ENCODE data around the gene PRR23E. TPM values are rescaled to one million over a fixed set of nuclear protein-coding genes. Genes with fewer than 3 reads are reported as not detected.

PRR23E gene
- total and polyA plus RNA-seq, 12 donors = not detected

DNA sequence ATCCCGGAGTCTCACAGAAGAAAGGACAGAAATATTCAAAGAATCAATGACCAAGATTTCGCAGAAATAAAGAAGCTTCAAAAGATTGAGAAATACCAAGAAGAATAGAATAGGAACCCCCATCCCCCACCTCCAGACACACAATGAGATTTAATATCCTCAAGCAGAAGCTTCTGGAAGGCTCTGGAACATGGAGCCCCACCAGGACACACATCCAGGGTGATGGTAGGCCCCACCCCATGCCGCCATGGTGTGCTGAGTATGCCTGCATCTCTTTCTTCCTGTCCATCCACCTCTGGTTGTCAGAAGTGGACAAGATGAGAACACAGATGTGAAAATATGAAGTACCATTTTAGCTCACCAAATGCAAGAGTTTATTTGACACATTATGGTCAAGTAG lies 19.3 kb downstream of the PRR23E start:
- no peaks in the 10 kb centered on the region for H3K4me1 ChIP-seq (replicated peaks in 1 of 2)
- no peak overlapping the region for H3K4me3 ChIP-seq
- H3K27ac ChIP-seq = no peak overlapping the region
- DNase-seq = no peak
- TF ChIP-seq, protein P1, sequence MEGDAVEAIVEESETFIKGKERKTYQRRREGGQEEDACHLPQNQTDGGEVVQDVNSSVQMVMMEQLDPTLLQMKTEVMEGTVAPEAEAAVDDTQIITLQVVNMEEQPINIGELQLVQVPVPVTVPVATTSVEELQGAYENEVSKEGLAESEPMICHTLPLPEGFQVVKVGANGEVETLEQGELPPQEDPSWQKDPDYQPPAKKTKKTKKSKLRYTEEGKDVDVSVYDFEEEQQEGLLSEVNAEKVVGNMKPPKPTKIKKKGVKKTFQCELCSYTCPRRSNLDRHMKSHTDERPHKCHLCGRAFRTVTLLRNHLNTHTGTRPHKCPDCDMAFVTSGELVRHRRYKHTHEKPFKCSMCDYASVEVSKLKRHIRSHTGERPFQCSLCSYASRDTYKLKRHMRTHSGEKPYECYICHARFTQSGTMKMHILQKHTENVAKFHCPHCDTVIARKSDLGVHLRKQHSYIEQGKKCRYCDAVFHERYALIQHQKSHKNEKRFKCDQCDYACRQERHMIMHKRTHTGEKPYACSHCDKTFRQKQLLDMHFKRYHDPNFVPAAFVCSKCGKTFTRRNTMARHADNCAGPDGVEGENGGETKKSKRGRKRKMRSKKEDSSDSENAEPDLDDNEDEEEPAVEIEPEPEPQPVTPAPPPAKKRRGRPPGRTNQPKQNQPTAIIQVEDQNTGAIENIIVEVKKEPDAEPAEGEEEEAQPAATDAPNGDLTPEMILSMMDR (IDR thresholded peaks at IDR 0.05) = no peak
- TF ChIP-seq POLR2A (IDR thresholded peaks at IDR 0.05) = no peak
- H3K27me3 ChIP-seq = peaks cover 17% of the 10 kb centered on the region
- no peaks in the 10 kb centered on the region for H3K36me3 ChIP-seq (replicated peaks in 1 of 2)
- H3K9me3 ChIP-seq (replicated peaks in 1 of 3) = no peaks in the 10 kb centered on the region
- 90 to 93% (median 93%) methylated on average over 3 of the region's 3 CpGs for WGBS, 4 donors
- intact Hi-C loops (cut with DNase I) = no loop called here

DNA sequence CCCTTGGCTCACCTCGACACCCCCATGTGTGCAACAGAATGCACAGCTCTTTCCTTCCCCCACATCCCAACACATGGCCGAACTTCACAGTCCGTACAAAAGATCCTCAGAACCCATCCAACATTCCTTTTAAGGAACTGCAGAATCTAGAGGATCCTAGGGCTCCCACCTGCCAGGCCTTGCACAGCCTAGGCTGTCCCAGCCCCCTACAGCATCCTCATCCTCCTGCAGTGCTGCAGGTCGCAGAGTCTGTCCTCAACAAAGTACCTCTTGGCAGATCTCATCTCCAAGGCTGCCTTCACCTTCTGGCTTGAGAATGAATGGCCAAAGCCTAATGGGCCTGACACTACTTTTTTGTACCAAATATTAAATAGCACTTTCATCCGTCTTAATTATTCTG lies 19.8 kb downstream of the PRR23E start:
- 79 to 87% (median 84%) methylated on average over 5 of the region's 5 CpGs for WGBS, 4 donors
- no peak for DNase-seq

DNA sequence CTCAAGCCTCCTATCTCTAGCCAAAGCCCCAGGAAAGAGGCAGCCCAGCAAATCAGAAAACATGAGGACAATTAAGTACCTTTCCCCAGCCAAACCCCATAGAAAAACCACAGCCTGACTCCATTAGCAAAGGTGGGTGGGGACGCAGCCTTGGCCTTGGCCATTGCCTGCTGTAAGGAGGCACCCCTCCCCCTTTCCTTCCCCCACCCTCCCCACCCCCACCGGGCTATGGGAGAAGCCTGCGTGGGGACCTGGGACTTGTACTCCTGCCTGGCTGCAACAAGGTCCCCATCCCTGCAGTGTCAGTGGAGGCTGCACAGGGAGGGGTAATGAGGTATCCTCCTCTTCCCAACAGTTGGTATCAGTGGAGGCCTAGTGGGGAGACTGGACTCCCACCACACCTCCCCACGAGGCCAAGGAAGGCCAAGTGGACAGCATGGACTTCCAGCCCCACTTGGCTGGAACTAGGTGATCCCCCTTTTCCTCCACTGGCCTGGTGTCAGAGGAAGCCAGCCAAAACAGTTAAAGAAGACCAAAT lies 20.5 kb downstream of the PRR23E start:
- TF ChIP-seq, protein P1 (IDR thresholded peaks at IDR 0.05) = no peak
- H3K4me1 ChIP-seq (replicated peaks in 1 of 2) = no peaks in the 10 kb centered on the region
- no peak overlapping the region for H3K4me3 ChIP-seq
- H3K9me3 ChIP-seq (replicated peaks in 1 of 3) = no peaks in the 10 kb centered on the region
- intact Hi-C loops (cut with DNase I) = no loop called here
- no peak overlapping the region for H3K27ac ChIP-seq
- no peaks in the 10 kb centered on the region for H3K36me3 ChIP-seq (replicated peaks in 1 of 2)
- H3K27me3 ChIP-seq = peaks cover 21% of the 10 kb centered on the region
- 63 to 77% (median 67%) methylated on average over 1 to 4 of the region's 4 CpGs for WGBS, 4 donors
- DNase-seq = no peak

More for the DNA sequence above, 19.8 kb downstream of the PRR23E start:
- intact Hi-C loops (cut with DNase I) = no loop called here
- Histone ChIP-seq H3K27ac (no peak overlapping the region), H3K4me1 (replicated peaks in 1 of 2) (no peaks in the 10 kb centered on the region), H3K9me3 (replicated peaks in 1 of 3) (no peaks in the 10 kb centered on the region), H3K36me3 (replicated peaks in 1 of 2) (no peaks in the 10 kb centered on the region), H3K27me3 (peaks cover 17% of the 10 kb centered on the region), H3K4me3 (no peak overlapping the region)
- TF ChIP-seq POLR2A (IDR thresholded peaks at IDR 0.05) = no peak
- TF ChIP-seq, protein P1 (IDR thresholded peaks at IDR 0.05) = no peak

DNA sequence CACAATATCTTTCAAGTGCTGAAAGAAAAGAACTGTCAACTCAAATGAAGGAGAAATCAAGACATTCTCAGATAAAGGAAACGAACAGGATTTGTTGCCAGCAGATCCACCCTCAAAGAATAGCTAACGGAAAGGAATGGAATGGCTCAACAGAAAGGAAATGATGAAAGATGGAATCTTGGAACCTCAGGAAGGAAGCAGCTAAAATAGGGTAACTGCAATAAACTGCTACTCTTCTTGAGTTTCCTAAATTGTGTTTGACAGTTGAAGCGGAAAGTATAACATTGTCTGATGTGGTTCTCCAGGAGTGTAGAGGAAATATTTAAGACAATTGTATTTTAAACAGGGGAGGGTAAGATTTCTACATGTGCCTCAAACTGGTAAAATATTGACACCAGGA lies 22.0 kb downstream of the PRR23E start:
- Histone ChIP-seq H3K27ac (no peak overlapping the region), H3K4me1 (replicated peaks in 1 of 2) (no peaks in the 10 kb centered on the region), H3K27me3 (peaks cover 23% of the 10 kb centered on the region), H3K4me3 (no peak overlapping the region), H3K9me3 (replicated peaks in 1 of 3) (no peaks in the 10 kb centered on the region), H3K36me3 (replicated peaks in 1 of 2) (no peaks in the 10 kb centered on the region)
- 32 to 40% (median 38%) methylated on average over 3 of the region's 3 CpGs for WGBS, 4 donors
- TF ChIP-seq, protein P1 (IDR thresholded peaks at IDR 0.05) = no peak
- TF ChIP-seq POLR2A (IDR thresholded peaks at IDR 0.05) = no peak
- DNase-seq = no peak
- intact Hi-C loops (cut with DNase I) = no loop called here
